GM23338 (cell line): ENCODE results near the gene CLEC14A. TPM values are rescaled to one million over a fixed set of nuclear protein-coding genes. Genes with fewer than 3 reads are reported as not detected.

Source experiments
- ATAC-seq: fragments of 200-7000 bp; cut with Tn5 transposase; 3 replicates; pipeline ENCODE4 v1.9.1; 2020
- DNase-seq: peaks from one replicate; pipeline ENCODE4 v3.0.0-alpha.2; 2015; ENCODE audit warnings: low spot score
- H2AFZ ChIP-seq: fragments of 200-600 bp; sonication (generic); 2 replicates; pipeline ENCODE4 v1.8.0; 2016; ENCODE audit warnings: antibody characterized with exemption, mild to moderate bottlenecking, moderate library complexity
- H3F3A ChIP-seq: fragments of 200-600 bp; sonication (generic); replicated peaks from 2 replicates; pipeline ENCODE4 v1.8.0; 2017; ENCODE audit warnings: antibody characterized with exemption, mixed run types, low read depth
- H3K27ac ChIP-seq: fragments of 200-600 bp; sonication (generic); 2 replicates; pipeline ENCODE4 v1.6.1; 2016; ENCODE audit warnings: low read depth
- H3K27me3 ChIP-seq: fragments of 200-600 bp; sonication (generic); 2 replicates; pipeline ENCODE4 v1.8.0; 2016; ENCODE audit warnings: mild to moderate bottlenecking, mixed run types, moderate library complexity; ENCODE audit not compliant: insufficient read depth
- H3K36me3 ChIP-seq: fragments of 200-600 bp; sonication (generic); 2 replicates; pipeline ENCODE4 v1.8.0; 2016; ENCODE audit warnings: mild to moderate bottlenecking; ENCODE audit not compliant: insufficient read depth
- H3K4me1 ChIP-seq: fragments of 200-600 bp; sonication (generic); 2 replicates; pipeline ENCODE4 v1.8.0; 2016; ENCODE audit warnings: mild to moderate bottlenecking, moderate library complexity; ENCODE audit not compliant: insufficient read depth
- H3K4me2 ChIP-seq: fragments of 200-600 bp; sonication (generic); 2 replicates; pipeline ENCODE4 v1.7.1; 2017; ENCODE audit warnings: mixed run types
- H3K4me3 ChIP-seq: fragments of 200-600 bp; sonication (generic); 2 replicates; pipeline ENCODE4 v1.6.1; 2016; ENCODE audit warnings: mixed run types
- H3K79me2 ChIP-seq: fragments of 200-600 bp; sonication (generic); replicated peaks from 2 replicates; pipeline ENCODE4 v1.8.0; 2017; ENCODE audit warnings: mild to moderate bottlenecking; ENCODE audit not compliant: insufficient read depth
- H3K9me2 ChIP-seq: fragments of 200-600 bp; sonication (generic); 2 replicates; pipeline ENCODE4 v1.8.0; 2017; ENCODE audit not compliant: insufficient read depth
- H4K20me1 ChIP-seq: fragments of 200-600 bp; sonication (generic); replicated peaks from 2 replicates; pipeline ENCODE4 v1.8.0; 2017; ENCODE audit warnings: mild to moderate bottlenecking; ENCODE audit not compliant: insufficient read depth
- H3K27ac Mint-ChIP-seq: 2 replicates; pipeline ENCODE4 v1.8.0; 2020; ENCODE audit warnings: inconsistent platforms, mild to moderate bottlenecking, moderate library complexity, mixed read lengths
- H3K27me3 Mint-ChIP-seq: 3 replicates; pipeline ENCODE4 v1.8.0; 2022; ENCODE audit warnings: low read depth, mild to moderate bottlenecking, moderate library complexity, mixed read lengths, inconsistent platforms; ENCODE audit not compliant: insufficient read depth, poor library complexity
- H3K36me3 Mint-ChIP-seq: 3 replicates; pipeline ENCODE4 v1.8.0; 2021; ENCODE audit warnings: low read depth, mild to moderate bottlenecking, inconsistent platforms, moderate library complexity, mixed read lengths
- H3K4me1 Mint-ChIP-seq: 3 replicates; pipeline ENCODE4 v1.8.0; 2020; ENCODE audit warnings: mild to moderate bottlenecking, inconsistent platforms, mixed read lengths
- H3K4me3 Mint-ChIP-seq: 3 replicates; pipeline ENCODE4 v1.8.0; 2021; ENCODE audit warnings: moderate library complexity, mild to moderate bottlenecking, inconsistent platforms, mixed read lengths
- H3K9me3 Mint-ChIP-seq: 3 replicates; pipeline ENCODE4 v1.8.0; 2020; ENCODE audit warnings: moderate library complexity, mild to moderate bottlenecking, inconsistent platforms, mixed read lengths
- CREB1 ChIP-seq: fragments of 250-450 bp; sonication (Bioruptor Pico); IDR thresholded peaks from 2 replicates; pipeline ENCODE4 v1.5.0; 2020; ENCODE audit warnings: low read depth, mild to moderate bottlenecking, moderate library complexity
- ETS1 ChIP-seq: IDR thresholded peaks from 2 replicates; pipeline ENCODE4 v1.6.1; 2016; ENCODE audit warnings: antibody characterized with exemption
- EZH2 ChIP-seq: fragments of 200-600 bp; sonication (generic); IDR thresholded peaks from one replicate; pipeline ENCODE4 v1.8.0; 2017; ENCODE audit warnings: antibody characterized with exemption, mild to moderate bottlenecking, low read depth; ENCODE audit not compliant: unreplicated experiment
- EZH2phosphoT487 ChIP-seq: fragments of 200-600 bp; sonication (generic); IDR thresholded peaks from one replicate; pipeline ENCODE4 v1.8.1; 2018; ENCODE audit warnings: antibody characterized with exemption; ENCODE audit not compliant: unreplicated experiment
- POLR2AphosphoS5 ChIP-seq: IDR thresholded peaks from 2 replicates; pipeline ENCODE4 v1.6.1; 2016; ENCODE audit warnings: antibody characterized with exemption, low read depth
- polyA plus RNA-seq: library from polyadenylated mRNA; unstranded; fragments of >200 nt; fragmentation: Nextera tagmentation; extraction: Ambion mirVana; gene quantifications from 2 replicates; pipeline ENCODE4 v1.2.1, GENCODE V29; 2016
- total RNA-seq: library from RNA; depleted of rRNA; stranded (reverse); fragments of >200 nt; shearing (Covaris generic); gene quantifications from 2 replicates; pipeline ENCODE4 v1.2.3, GENCODE V29; 2014
- TF ChIP-seq, protein P1 (sequence below): fragments of 250-450 bp; sonication (Bioruptor Pico); IDR thresholded peaks from 2 replicates; pipeline ENCODE4 v1.5.0; 2020; ENCODE audit warnings: mild to moderate bottlenecking, moderate library complexity
- TF ChIP-seq, protein P2 (sequence below), 2 experiments: fragments of 200-600 bp in 1 of 2; sonication (generic) in 1 of 2; conservative IDR thresholded peaks; 2 replicates each; pipeline versions ENCODE4 v1.5.1 to v1.6.1; 2016 to 2017; ENCODE audit warnings: antibody characterized with exemption in 2 of 2, low read depth in 2 of 2, mild to moderate bottlenecking in 2 of 2, moderate library complexity in 1 of 2

CLEC14A gene
- total and polyA plus RNA-seq, 2 experiments from 2014 or later, result not detected

GRCh38 chr14:38209572-38210557 lies 46.0 kb downstream of the CLEC14A start:
- Histone ChIP-seq H3K27me3 (peaks cover 100% of the 10 kb centered on the region), H3K4me1 (peaks cover 39% of the 10 kb centered on the region), H4K20me1 (no peaks in the 10 kb centered on the region; the same call in 1 of the 2 replicates), H3K79me2 (no peaks in the 10 kb centered on the region), H3K4me3 (peak overlapping the region; percentile 51), H3K4me2 (peak overlapping the region; percentile 79), H3K36me3 (no peaks in the 10 kb centered on the region), H3K27ac (no peak overlapping the region), H3F3A (peaks cover 13% of the 10 kb centered on the region), H2AFZ (peak overlapping the region; percentile 65), H3K9me2 (no peaks in the 10 kb centered on the region)
- TF ChIP-seq CREB1 (CRISPR knock-in tag), result no peak
- TF ChIP-seq, protein P1, sequence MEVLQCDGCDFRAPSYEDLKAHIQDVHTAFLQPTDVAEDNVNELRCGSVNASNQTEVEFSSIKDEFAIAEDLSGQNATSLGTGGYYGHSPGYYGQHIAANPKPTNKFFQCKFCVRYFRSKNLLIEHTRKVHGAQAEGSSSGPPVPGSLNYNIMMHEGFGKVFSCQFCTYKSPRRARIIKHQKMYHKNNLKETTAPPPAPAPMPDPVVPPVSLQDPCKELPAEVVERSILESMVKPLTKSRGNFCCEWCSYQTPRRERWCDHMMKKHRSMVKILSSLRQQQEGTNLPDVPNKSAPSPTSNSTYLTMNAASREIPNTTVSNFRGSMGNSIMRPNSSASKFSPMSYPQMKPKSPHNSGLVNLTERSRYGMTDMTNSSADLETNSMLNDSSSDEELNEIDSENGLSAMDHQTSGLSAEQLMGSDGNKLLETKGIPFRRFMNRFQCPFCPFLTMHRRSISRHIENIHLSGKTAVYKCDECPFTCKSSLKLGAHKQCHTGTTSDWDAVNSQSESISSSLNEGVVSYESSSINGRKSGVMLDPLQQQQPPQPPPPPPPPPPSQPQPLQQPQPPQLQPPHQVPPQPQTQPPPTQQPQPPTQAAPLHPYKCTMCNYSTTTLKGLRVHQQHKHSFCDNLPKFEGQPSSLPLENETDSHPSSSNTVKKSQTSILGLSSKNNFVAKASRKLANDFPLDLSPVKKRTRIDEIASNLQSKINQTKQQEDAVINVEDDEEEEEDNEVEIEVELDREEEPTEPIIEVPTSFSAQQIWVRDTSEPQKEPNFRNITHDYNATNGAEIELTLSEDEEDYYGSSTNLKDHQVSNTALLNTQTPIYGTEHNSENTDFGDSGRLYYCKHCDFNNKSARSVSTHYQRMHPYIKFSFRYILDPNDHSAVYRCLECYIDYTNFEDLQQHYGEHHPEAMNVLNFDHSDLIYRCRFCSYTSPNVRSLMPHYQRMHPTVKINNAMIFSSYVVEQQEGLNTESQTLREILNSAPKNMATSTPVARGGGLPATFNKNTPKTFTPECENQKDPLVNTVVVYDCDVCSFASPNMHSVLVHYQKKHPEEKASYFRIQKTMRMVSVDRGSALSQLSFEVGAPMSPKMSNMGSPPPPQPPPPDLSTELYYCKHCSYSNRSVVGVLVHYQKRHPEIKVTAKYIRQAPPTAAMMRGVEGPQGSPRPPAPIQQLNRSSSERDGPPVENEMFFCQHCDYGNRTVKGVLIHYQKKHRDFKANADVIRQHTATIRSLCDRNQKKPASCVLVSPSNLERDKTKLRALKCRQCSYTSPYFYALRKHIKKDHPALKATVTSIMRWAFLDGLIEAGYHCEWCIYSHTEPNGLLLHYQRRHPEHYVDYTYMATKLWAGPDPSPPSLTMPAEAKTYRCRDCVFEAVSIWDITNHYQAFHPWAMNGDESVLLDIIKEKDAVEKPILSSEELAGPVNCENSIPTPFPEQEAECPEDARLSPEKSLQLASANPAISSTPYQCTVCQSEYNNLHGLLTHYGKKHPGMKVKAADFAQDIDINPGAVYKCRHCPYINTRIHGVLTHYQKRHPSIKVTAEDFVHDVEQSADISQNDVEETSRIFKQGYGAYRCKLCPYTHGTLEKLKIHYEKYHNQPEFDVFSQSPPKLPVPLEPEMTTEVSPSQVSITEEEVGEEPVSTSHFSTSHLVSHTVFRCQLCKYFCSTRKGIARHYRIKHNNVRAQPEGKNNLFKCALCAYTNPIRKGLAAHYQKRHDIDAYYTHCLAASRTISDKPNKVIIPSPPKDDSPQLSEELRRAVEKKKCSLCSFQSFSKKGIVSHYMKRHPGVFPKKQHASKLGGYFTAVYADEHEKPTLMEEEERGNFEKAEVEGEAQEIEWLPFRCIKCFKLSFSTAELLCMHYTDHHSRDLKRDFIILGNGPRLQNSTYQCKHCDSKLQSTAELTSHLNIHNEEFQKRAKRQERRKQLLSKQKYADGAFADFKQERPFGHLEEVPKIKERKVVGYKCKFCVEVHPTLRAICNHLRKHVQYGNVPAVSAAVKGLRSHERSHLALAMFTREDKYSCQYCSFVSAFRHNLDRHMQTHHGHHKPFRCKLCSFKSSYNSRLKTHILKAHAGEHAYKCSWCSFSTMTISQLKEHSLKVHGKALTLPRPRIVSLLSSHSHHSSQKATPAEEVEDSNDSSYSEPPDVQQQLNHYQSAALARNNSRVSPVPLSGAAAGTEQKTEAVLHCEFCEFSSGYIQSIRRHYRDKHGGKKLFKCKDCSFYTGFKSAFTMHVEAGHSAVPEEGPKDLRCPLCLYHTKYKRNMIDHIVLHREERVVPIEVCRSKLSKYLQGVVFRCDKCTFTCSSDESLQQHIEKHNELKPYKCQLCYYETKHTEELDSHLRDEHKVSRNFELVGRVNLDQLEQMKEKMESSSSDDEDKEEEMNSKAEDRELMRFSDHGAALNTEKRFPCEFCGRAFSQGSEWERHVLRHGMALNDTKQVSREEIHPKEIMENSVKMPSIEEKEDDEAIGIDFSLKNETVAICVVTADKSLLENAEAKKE, result no peak
- TF ChIP-seq EZH2phosphoT487, result peak; percentile 50
- no peak for TF ChIP-seq POLR2AphosphoS5
- peak; percentile 73 for TF ChIP-seq EZH2
- TF ChIP-seq, protein P2, sequence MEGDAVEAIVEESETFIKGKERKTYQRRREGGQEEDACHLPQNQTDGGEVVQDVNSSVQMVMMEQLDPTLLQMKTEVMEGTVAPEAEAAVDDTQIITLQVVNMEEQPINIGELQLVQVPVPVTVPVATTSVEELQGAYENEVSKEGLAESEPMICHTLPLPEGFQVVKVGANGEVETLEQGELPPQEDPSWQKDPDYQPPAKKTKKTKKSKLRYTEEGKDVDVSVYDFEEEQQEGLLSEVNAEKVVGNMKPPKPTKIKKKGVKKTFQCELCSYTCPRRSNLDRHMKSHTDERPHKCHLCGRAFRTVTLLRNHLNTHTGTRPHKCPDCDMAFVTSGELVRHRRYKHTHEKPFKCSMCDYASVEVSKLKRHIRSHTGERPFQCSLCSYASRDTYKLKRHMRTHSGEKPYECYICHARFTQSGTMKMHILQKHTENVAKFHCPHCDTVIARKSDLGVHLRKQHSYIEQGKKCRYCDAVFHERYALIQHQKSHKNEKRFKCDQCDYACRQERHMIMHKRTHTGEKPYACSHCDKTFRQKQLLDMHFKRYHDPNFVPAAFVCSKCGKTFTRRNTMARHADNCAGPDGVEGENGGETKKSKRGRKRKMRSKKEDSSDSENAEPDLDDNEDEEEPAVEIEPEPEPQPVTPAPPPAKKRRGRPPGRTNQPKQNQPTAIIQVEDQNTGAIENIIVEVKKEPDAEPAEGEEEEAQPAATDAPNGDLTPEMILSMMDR (conservative IDR thresholded peaks at IDR 0.05; ENCODE audit: low read depth in 2 of 2), result no peak
- no peak for TF ChIP-seq ETS1
- H3K36me3 Mint-ChIP-seq, result peaks cover 3% of the 10 kb centered on the region; the same call in 1 of the 3 replicates
- DNase-seq, result peak; percentile 50
- H3K27me3 Mint-ChIP-seq, result peaks cover 88% of the 10 kb centered on the region
- H3K9me3 Mint-ChIP-seq, result peaks cover 22% of the 10 kb centered on the region
- peak; percentile 2 for ATAC-seq
- H3K4me1 Mint-ChIP-seq, result peaks cover 45% of the 10 kb centered on the region
- H3K27ac Mint-ChIP-seq, result no peak overlapping the region
- peak overlapping the region; percentile 70 for H3K4me3 Mint-ChIP-seq
